ENCODE results near the gene PGAM5. TPM values are rescaled to one million over a fixed set of nuclear protein-coding genes. Genes with fewer than 3 reads are reported as not detected.

Gene PGAM5
- polyA plus RNA-seq, 1 of the 3 experiments (the other 2 are of a cell fraction): 22.5 TPM

DNA sequence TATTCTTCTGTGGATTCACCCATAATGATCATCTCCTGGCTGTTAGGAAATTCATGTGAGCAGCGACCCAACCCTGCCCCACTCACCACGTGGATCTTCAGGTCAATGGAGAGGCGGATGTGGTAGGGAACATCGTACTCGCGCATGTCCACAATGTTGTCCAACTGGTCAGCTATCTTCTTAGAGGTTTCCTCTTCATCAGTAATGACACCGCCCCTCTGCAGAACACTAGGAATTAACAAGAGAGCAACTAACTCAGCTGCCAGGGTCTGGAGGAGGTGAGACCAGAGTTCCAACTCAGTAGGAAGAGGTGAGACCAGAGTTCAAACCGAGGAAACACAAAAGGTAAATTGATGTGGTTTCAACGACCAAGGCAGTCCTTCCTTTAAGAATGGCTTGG is 33.1 kb upstream of the PGAM5 start:
- POLR2A ChIA-PET: no interaction called here
- Histone ChIP-seq H3K27ac (ENCODE audit: low read depth in 2 of 2, low read length in 1 of 2) (no peak overlapping the region), H4K20me1 (ENCODE audit: insufficient read depth) (peaks cover 18% of the 10 kb centered on the region; the same call in 1 of the 2 replicates), H3K4me1 (ENCODE audit: control insufficient read depth in 1 of 2, insufficient read depth in 2 of 2, low read depth in 1 of 2, low read length in 1 of 2) (no peaks in the 10 kb centered on the region), H3K27me3 (ENCODE audit: insufficient read depth) (no peaks in the 10 kb centered on the region), H3K9me3 (no peaks in the 10 kb centered on the region), H2AFZ (ENCODE audit: low read depth) (no peak overlapping the region), H3K9ac (no peak overlapping the region), H3K9me2 (no peaks in the 10 kb centered on the region), H3K79me2 (ENCODE audit: insufficient read depth) (peaks cover 36% of the 10 kb centered on the region), H3K4me2 (no peak overlapping the region), H3K36me3 (replicated peaks in 1 of 2; ENCODE audit: control insufficient read depth in 1 of 2, insufficient read depth in 2 of 2, low read length in 1 of 2) (peaks cover 13 to 44% of the 10 kb centered on the region in 2 experiments), H3K4me3 (ENCODE audit: low read depth in 2 of 2, low read length in 1 of 2) (no peak overlapping the region), H3F3A (replicated peaks; ENCODE audit: insufficient read depth) (no peaks in the 10 kb centered on the region)
- 92% methylated on average over 9 of the region's 9 CpGs for WGBS (ENCODE audit: low lambda C conversion rate)
- DNase-seq: no peak
- CTCF ChIA-PET: interaction anchor here (1.2 kb wide), 1 partner anchor 26 kb away, joined by 4 read pairs; no protein-coding TSS in a partner anchor
- TF ChIP-seq ZBTB33 (IDR thresholded peaks at IDR 0.05; ENCODE audit: borderline replicate concordance, low read depth): no peak

GRCh38 chr12:132685400-132685799 is 25.2 kb upstream of the PGAM5 start:
- no peaks in the 10 kb centered on the region for H3F3A ChIP-seq (replicated peaks; ENCODE audit: insufficient read depth)
- no peak overlapping the region for H3K4me2 ChIP-seq
- 82% methylated on average over 5 of the region's 5 CpGs for WGBS (ENCODE audit: low lambda C conversion rate)
- TF ChIP-seq CTCF (IDR thresholded peaks at IDR 0.05) (no peak), NFIC (IDR thresholded peaks at IDR 0.05; ENCODE audit: borderline replicate concordance) (no peak)
- H3K27me3 ChIP-seq (ENCODE audit: insufficient read depth): no peaks in the 10 kb centered on the region
- peaks cover 0 to 3% of the 10 kb centered on the region in 2 experiments; a peak in 1 of 4 replicates for H3K4me1 ChIP-seq (ENCODE audit: control insufficient read depth in 1 of 2, insufficient read depth in 2 of 2, low read depth in 1 of 2, low read length in 1 of 2)
- DNase-seq: no peak
- no peak overlapping the region for H3K27ac ChIP-seq (ENCODE audit: low read depth in 2 of 2, low read length in 1 of 2)
- no peak overlapping the region for H3K4me3 ChIP-seq (ENCODE audit: low read depth in 2 of 2, low read length in 1 of 2)
- no peaks in the 10 kb centered on the region for H3K36me3 ChIP-seq (replicated peaks in 1 of 2; ENCODE audit: control insufficient read depth in 1 of 2, insufficient read depth in 2 of 2, low read length in 1 of 2)
- no peaks in the 10 kb centered on the region for H3K9me3 ChIP-seq
- peaks cover 46% of the 10 kb centered on the region for H3K79me2 ChIP-seq (ENCODE audit: insufficient read depth)
- ChIA-PET CTCF (interaction anchor here (1.0 to 1.1 kb wide), 3 partner anchors 11 to 47 kb away, joined by 3 read pairs; no protein-coding TSS in a partner anchor), POLR2A (no interaction called here)
- H3K9me2 ChIP-seq: no peaks in the 10 kb centered on the region
- H2AFZ ChIP-seq (ENCODE audit: low read depth): no peak overlapping the region
- H4K20me1 ChIP-seq (ENCODE audit: insufficient read depth): peaks cover 23% of the 10 kb centered on the region; the same call in 1 of the 2 replicates
- no peak overlapping the region for H3K9ac ChIP-seq

DNA sequence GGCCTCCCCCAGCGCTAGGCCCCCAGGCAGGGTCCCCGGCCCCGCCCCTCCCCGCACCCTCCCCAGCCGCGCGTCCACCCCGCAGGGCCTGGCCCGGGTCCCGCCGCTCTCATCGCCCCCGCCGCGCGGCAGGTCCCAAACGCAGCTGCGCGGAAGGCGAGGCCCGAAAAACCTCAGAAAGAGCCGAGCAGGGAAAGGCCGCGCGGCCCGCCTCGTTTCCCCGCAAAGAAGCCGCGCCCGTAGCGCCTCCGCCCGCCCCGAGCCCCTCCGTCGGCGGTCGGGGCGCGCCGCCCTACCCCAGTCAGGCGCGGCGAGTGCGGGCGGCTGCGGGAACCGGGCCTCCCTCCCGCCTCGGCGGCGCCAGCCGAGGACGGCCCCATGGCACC is 23.8 kb upstream of the PGAM5 start:
- Histone ChIP-seq H4K20me1 (ENCODE audit: insufficient read depth) (peaks cover 12% of the 10 kb centered on the region; the same call in 1 of the 2 replicates), H3K9ac (peak overlapping the region; percentile 75; the same call in 1 of the 2 replicates), H2AFZ (ENCODE audit: low read depth) (no peak overlapping the region), H3K79me2 (ENCODE audit: insufficient read depth) (peaks cover 32% of the 10 kb centered on the region), H3K4me2 (peak overlapping the region; percentile 74), H3K9me3 (no peaks in the 10 kb centered on the region), H3K27me3 (ENCODE audit: insufficient read depth) (no peaks in the 10 kb centered on the region), H3K9me2 (no peaks in the 10 kb centered on the region), H3K36me3 (replicated peaks in 1 of 2; ENCODE audit: control insufficient read depth in 1 of 2, insufficient read depth in 2 of 2, low read length in 1 of 2) (no peaks in the 10 kb centered on the region), H3K27ac (ENCODE audit: low read depth in 2 of 2, low read length in 1 of 2) (peak overlapping the region in 1 of 2 experiments; percentile 50; a peak in 2 of 4 replicates), H3K4me3 (ENCODE audit: low read depth in 2 of 2, low read length in 1 of 2) (peak overlapping the region; percentile 70 to 87), H3F3A (replicated peaks; ENCODE audit: insufficient read depth) (peaks cover 6% of the 10 kb centered on the region), H3K4me1 (ENCODE audit: control insufficient read depth in 1 of 2, insufficient read depth in 2 of 2, low read depth in 1 of 2, low read length in 1 of 2) (peaks cover 0 to 3% of the 10 kb centered on the region in 2 experiments; a peak in 1 of 4 replicates)
- POLR2A ChIA-PET: no interaction called here
- CTCF ChIA-PET: interaction anchor here (0.8 kb wide), 1 partner anchor 10 kb away, joined by 3 read pairs; no protein-coding TSS in a partner anchor
- DNase-seq: peak; percentile 84
- WGBS (ENCODE audit: low lambda C conversion rate): 5% methylated on average over 4 of the region's 55 CpGs
- TF ChIP-seq, protein P1, sequence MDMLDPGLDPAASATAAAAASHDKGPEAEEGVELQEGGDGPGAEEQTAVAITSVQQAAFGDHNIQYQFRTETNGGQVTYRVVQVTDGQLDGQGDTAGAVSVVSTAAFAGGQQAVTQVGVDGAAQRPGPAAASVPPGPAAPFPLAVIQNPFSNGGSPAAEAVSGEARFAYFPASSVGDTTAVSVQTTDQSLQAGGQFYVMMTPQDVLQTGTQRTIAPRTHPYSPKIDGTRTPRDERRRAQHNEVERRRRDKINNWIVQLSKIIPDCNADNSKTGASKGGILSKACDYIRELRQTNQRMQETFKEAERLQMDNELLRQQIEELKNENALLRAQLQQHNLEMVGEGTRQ (IDR thresholded peaks at IDR 0.05; ENCODE audit: borderline replicate concordance, low read depth, low read length): no peak
- no peak for TF ChIP-seq SMC3 (IDR thresholded peaks at IDR 0.05; ENCODE audit: low read depth, low read length)
- no peak for TF ChIP-seq FOXM1 (IDR thresholded peaks at IDR 0.05; ENCODE audit: low read depth)
- no peak for TF ChIP-seq EP300 (IDR thresholded peaks at IDR 0.05; ENCODE audit: borderline replicate concordance in 1 of 2, low read depth in 1 of 2, low read length in 1 of 2)
- no peak for TF ChIP-seq EZH2phosphoT487 (IDR thresholded peaks at IDR 0.05; ENCODE audit: borderline replicate concordance, low read depth)
- no peak for TF ChIP-seq MEF2A (IDR thresholded peaks at IDR 0.05; ENCODE audit: borderline replicate concordance, low read depth)
- no peak for TF ChIP-seq MXI1 (IDR thresholded peaks at IDR 0.05; ENCODE audit: low read depth, low read length)
- TF ChIP-seq NFIC (IDR thresholded peaks at IDR 0.05; ENCODE audit: borderline replicate concordance): no peak
- no peak for TF ChIP-seq JUND (IDR thresholded peaks at IDR 0.05)
- no peak for TF ChIP-seq FOSL2 (IDR thresholded peaks at IDR 0.05; ENCODE audit: borderline replicate concordance, low read depth)
- no peak for TF ChIP-seq CTCF (IDR thresholded peaks at IDR 0.05)
- TF ChIP-seq POLR2AphosphoS5 (IDR thresholded peaks at IDR 0.05; ENCODE audit: low read depth, low read length): no peak
